Chondrocyte (in vitro differentiated cells): ENCODE data around the gene PRAF2. TPM values are rescaled to one million over a fixed set of nuclear protein-coding genes. Genes with fewer than 3 reads are reported as not detected.

ENCODE experiments used
- DNase-seq: peaks from one replicate; pipeline ENCODE4 v3.0.0; 2021; ENCODE audit warnings: mixed read lengths, low spot score
- H3K27ac Mint-ChIP-seq: one replicate; pipeline ENCODE4 v1.8.0; 2021; ENCODE audit warnings: mild to moderate bottlenecking, moderate library complexity, mixed read lengths; ENCODE audit not compliant: unreplicated experiment
- H3K27me3 Mint-ChIP-seq: 2 replicates; pipeline ENCODE4 v1.8.0; 2021; ENCODE audit warnings: low read depth, mixed read lengths
- H3K36me3 Mint-ChIP-seq: 2 replicates; pipeline ENCODE4 v1.8.0; 2021; ENCODE audit warnings: low read depth, mixed read lengths
- H3K4me1 Mint-ChIP-seq: 2 replicates; pipeline ENCODE4 v1.8.0; 2021; ENCODE audit warnings: low read depth, mild to moderate bottlenecking, mixed read lengths
- H3K4me3 Mint-ChIP-seq: one replicate; pipeline ENCODE4 v1.8.0; 2021; ENCODE audit warnings: mild to moderate bottlenecking, moderate library complexity, mixed read lengths; ENCODE audit not compliant: unreplicated experiment
- H3K9me3 Mint-ChIP-seq: 2 replicates; pipeline ENCODE4 v1.8.0; 2021; ENCODE audit warnings: low read depth, mixed read lengths
- CTCF ChIP-seq: fragments of 200-600 bp; sonication (generic); IDR thresholded peaks from 2 replicates; pipeline ENCODE4 v1.5.0; 2021; ENCODE audit warnings: antibody characterized with exemption, mild to moderate bottlenecking, moderate library complexity
- total RNA-seq: library from RNA; stranded (reverse); gene quantifications from 3 replicates; pipeline ENCODE4 v1.2.1, GENCODE V29; 2021

PRAF2 gene
- total RNA-seq, 1 donor from 2014 or later: 51.9 TPM

- Mint-ChIP-seq H3K4me3 (no peak overlapping the region), H3K4me1 (no peaks in the 10 kb centered on the region), H3K36me3 (peaks cover 15% of the 10 kb centered on the region), H3K9me3 (peaks cover 9% of the 10 kb centered on the region), H3K27ac (no peak overlapping the region), H3K27me3 (no peaks in the 10 kb centered on the region)
- no peak for DNase-seq
- no peak for TF ChIP-seq CTCF
Observed at GRCh38 chrX:49116716-49117115, 42.9 kb upstream of the PRAF2 start.

GRCh38 chrX:49116076-49116475 is 42.3 kb upstream of the PRAF2 start:
- Mint-ChIP-seq H3K27ac (no peak overlapping the region), H3K36me3 (peaks cover 15% of the 10 kb centered on the region), H3K4me3 (no peak overlapping the region), H3K4me1 (no peaks in the 10 kb centered on the region), H3K27me3 (no peaks in the 10 kb centered on the region), H3K9me3 (peaks cover 7% of the 10 kb centered on the region)
- DNase-seq: no peak
- no peak for TF ChIP-seq CTCF

GRCh38 chrX:49111791-49112190 is 38.0 kb upstream of the PRAF2 start:
- Mint-ChIP-seq H3K4me1 (no peaks in the 10 kb centered on the region), H3K27me3 (no peaks in the 10 kb centered on the region), H3K4me3 (no peak overlapping the region), H3K36me3 (peaks cover 8% of the 10 kb centered on the region), H3K27ac (no peak overlapping the region), H3K9me3 (peaks cover 9% of the 10 kb centered on the region)
- no peak for DNase-seq
- no peak for TF ChIP-seq CTCF

GRCh38 chrX:49110417-49110816 is 36.6 kb upstream of the PRAF2 start:
- no peaks in the 10 kb centered on the region for H3K4me1 Mint-ChIP-seq
- no peak for DNase-seq
- peaks cover 6% of the 10 kb centered on the region for H3K9me3 Mint-ChIP-seq
- peaks cover 3% of the 10 kb centered on the region for H3K36me3 Mint-ChIP-seq
- no peak overlapping the region for H3K27ac Mint-ChIP-seq
- H3K4me3 Mint-ChIP-seq: no peak overlapping the region
- H3K27me3 Mint-ChIP-seq: no peaks in the 10 kb centered on the region
- no peak for TF ChIP-seq CTCF

- DNase-seq: no peak
- Mint-ChIP-seq H3K27me3 (no peaks in the 10 kb centered on the region), H3K36me3 (no peaks in the 10 kb centered on the region), H3K9me3 (peaks cover 6% of the 10 kb centered on the region), H3K27ac (no peak overlapping the region), H3K4me1 (no peaks in the 10 kb centered on the region), H3K4me3 (no peak overlapping the region)
- TF ChIP-seq CTCF: no peak
Observed at GRCh38 chrX:49108641-49109040, 34.8 kb upstream of the PRAF2 start.
